Stimulated activated CD8-positive, alpha-beta memory T cell treated with anti-CD3 and anti-CD28 coated beads, Interleukin-4, amount 100 ng/mL, for 4 hours (primary cell): ENCODE data around the gene RHAG.
"Not testable (repeated sequence)": the region's sequence is repeated elsewhere in the genome, so short reads cannot be mapped to it uniquely, and the experiment has no call there.

Experiments used
- DNase-seq, 2 donors: peaks; one replicate each; pipeline ENCODE4 v3.0.0-alpha.2; 2020; ENCODE audit warnings: low read depth in 2 of 2, low spot score in 1 of 2

RHAG gene

GRCh38 chr6:49636713-49637349 lies at the start of gene RHAG:
Gene RHAG (minus strand): TSS chr6:49636839. CDS start chr6:49636812, 27 bp downstream.
- DNase-seq = no peak

- no peak for DNase-seq
Observed at GRCh38 chr6:49676671-49677281, 40.1 kb upstream of the RHAG start.

GRCh38 chr6:49675816-49676215 lies 39.2 kb upstream of the RHAG start:
- no peak for DNase-seq

GRCh38 chr6:49668083-49668511 lies 31.5 kb upstream of the RHAG start:
- DNase-seq = no peak

GRCh38 chr6:49666930-49667757 lies 30.5 kb upstream of the RHAG start:
- DNase-seq = no peak

GRCh38 chr6:49666480-49666879 lies 29.8 kb upstream of the RHAG start:
- DNase-seq = no peak

- DNase-seq = no peak
Observed at GRCh38 chr6:49664817-49665216, 28.2 kb upstream of the RHAG start.

GRCh38 chr6:49664054-49664453 lies 27.4 kb upstream of the RHAG start:
- DNase-seq = not testable (repeated sequence)

- no peak for DNase-seq
Observed at GRCh38 chr6:49662892-49663261, 26.2 kb upstream of the RHAG start.

- DNase-seq = no peak
Observed at GRCh38 chr6:49662231-49662891, 25.7 kb upstream of the RHAG start.

GRCh38 chr6:49653942-49654341 lies 17.3 kb upstream of the RHAG start:
- DNase-seq = no peak

GRCh38 chr6:49653438-49653837 lies 16.8 kb upstream of the RHAG start:
- no peak for DNase-seq

GRCh38 chr6:49651239-49651638 lies 14.6 kb upstream of the RHAG start:
- no peak for DNase-seq

GRCh38 chr6:49649988-49650387 lies 13.3 kb upstream of the RHAG start:
- no peak for DNase-seq

- DNase-seq = no peak
Observed at GRCh38 chr6:49648036-49648435, 11.4 kb upstream of the RHAG start.

- no peak for DNase-seq
Observed at GRCh38 chr6:49647476-49647875, 10.8 kb upstream of the RHAG start.

- DNase-seq = no peak
Observed at GRCh38 chr6:49646942-49647341, 10.3 kb upstream of the RHAG start.

GRCh38 chr6:49646130-49646824 lies 9.6 kb upstream of the RHAG start:
- DNase-seq = no peak

GRCh38 chr6:49645139-49645538 lies 8.5 kb upstream of the RHAG start:
- DNase-seq = no peak

GRCh38 chr6:49639177-49639817 lies 2.7 kb upstream of the RHAG start:
- DNase-seq = no peak

- DNase-seq = no peak
Observed at GRCh38 chr6:49637350-49637731, 702 bp upstream of the RHAG start.
